ENCODE data around the gene LONP1.
A peak's percentile ranks its signal among the peaks of the same experiment; 100 is the strongest.

Gene LONP1

DNA sequence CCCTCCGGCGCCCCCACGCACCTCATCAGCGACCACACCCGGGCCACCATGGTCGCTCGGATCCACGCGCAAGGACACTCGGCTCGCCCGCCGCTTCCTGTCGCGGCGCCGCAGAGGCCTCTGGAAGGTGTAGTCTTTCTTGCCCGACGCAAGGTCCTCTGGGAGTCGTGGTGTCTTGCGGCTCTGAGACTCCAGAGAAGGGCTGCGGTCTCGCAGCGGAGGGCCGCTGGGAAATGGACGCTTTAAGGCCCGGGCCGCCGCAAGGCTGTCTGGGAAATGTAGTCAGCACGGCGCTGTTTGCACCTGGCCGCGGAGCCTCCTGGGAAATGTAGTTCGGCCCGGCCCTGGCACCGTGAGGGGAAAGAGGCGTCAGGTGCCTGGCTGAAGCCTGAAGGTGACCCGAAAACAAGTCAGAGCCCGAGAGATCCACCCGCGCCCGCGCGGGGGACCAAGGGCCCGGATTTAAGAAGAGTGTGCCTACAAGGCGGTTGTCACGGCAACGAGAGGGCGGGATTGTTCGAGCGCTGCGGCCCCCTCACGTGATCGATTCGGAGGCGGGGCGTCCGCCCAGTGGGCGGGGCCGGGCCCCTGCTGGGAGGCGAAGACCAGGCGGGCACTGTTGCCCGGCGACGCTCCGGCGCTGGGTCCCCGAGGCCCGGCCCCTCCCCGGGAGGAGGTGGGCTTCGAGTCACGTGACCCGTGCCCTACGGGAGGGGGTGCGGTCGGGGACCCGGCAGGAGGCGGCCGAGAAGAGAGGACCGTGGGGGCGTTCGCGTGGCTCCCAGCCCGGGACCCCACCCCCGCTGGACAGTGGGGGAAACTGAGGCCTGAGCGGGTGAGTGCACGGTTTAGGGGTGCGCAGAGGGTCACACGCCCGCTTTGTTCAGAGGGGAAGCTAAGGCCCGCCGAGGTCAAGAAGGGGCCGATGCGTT, 39.2 kb downstream of the LONP1 start, which contains the start of the genes HSD11B1L and MICOS13:
HSD11B1L (plus strand) TSS at position 591 of the 932 bp plus-strand sequence. CDS start 3,806 bp downstream, outside the sequence.
MICOS13 (minus strand) TSS at position 80 of the 932 bp plus-strand sequence; CDS start at position 50, 30 bp downstream.
- DNase-seq (ENCODE audit: low read depth in 2 of 3, low spot score in 2 of 3) = peak; percentile 90 to 95 (median 93)

DNA sequence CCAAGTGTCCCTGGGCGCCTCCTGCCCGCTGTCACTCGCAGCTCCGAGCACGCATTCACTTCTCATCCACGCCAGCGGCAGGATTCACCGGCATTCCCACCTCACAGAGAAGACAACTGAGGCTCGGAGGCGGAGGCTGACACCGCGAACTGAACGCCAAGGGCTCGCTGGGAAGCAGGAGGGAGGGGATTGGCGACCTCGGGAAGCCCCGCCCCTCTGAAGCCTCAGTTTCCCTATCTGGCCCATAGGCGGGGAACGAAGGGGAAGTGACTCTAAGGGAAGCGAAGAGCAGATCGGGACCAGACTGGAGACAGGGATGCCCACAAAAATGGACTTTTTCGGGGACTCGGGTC, 39.9 kb downstream of the LONP1 start:
- DNase-seq (ENCODE audit: low read depth in 2 of 3, low spot score in 2 of 3) = no peak

DNA sequence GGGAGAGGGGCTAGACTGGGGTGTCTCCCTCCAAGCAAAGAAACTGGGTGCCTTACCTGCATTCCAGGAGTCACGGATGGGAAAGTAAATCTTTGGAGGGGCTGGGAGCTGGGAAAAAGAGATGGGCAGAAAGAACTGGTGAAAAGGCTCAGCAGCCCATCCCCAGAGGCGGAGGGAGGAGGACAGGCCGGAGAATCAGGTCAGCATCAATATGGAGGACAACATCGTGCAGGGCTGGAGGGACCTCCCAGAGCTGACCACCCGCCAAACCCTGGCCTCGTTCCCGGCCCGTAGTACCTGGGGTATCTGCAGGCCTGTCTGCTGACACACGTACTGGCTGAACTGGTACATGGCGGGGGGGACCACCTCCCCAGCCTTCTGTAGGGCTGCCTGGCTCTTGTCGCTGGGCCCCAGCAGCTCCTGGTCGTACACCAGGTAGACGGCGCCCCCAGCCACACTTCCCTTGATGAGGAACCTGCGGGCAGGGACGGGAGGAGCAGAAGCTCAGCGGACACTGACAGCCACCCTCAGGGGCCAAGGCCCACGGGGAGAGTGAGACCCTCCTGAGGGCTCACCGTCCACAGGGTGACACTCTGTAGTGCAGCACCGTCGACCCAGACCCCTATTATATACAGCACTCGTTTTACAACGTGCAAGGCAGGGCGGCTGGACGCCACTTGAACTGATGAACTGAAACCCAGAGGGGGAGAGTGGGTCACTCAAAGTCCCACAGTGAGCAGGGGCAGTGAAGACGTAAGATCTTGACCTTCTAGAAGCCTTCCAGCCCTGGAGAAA, 40.5 kb downstream of the LONP1 start:
- DNase-seq (ENCODE audit: low read depth in 2 of 3, low spot score in 2 of 3) = no peak

DNA sequence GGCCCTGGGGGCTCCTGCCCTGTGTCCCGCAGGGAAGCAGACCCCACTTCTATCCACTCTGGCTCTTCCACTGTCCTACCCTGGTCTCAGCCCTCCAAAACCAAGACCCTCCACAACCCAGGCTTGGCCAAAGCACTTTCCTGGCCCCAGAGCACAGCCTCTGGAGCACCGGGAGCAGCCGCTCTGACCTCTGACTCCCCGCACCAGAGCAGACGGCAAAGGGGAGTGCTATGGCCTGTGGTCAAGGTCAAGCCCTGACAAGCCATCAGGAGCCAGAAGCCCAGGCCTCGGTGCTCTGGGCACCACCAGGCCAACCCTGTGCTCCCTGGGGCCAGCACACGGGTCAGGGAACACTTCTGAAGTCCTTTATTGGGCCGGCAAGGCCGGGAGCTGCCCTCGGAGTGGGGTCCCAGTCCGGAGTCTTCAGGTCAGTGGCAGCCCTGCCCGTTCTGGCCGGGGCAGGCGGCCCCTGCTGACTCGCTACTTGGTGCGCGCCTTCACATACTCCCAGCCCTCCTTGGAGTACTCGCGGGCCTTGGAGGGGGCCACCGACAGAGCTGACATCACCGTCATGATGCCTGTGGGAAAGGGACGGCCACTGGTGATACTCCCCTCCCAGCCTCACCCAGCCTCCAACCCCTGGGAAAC, 41.8 kb downstream of the LONP1 start:
- no peak for DNase-seq (ENCODE audit: low read depth in 2 of 3, low spot score in 2 of 3)

DNA sequence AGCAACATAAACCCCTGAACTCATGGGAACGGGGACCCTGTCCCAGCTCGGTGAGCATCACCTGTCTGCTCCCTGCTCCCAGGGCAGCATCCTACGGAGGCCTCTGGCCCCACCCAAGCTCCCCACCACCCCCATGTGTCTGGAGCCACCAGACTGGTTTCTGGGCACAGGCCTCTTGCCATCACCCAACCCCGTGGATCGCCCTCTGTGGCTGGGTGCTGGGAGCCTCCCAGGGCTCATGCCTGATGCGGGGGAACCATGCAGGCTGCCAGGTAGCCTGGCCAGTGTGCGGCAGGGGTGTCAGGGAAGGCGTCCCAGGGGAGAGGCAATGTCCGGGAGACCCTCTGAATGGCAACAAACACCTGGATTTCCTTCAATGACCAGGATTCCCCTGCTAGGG, 42.4 kb downstream of the LONP1 start:
- no peak for DNase-seq (ENCODE audit: low read depth in 2 of 3, low spot score in 2 of 3)

DNA sequence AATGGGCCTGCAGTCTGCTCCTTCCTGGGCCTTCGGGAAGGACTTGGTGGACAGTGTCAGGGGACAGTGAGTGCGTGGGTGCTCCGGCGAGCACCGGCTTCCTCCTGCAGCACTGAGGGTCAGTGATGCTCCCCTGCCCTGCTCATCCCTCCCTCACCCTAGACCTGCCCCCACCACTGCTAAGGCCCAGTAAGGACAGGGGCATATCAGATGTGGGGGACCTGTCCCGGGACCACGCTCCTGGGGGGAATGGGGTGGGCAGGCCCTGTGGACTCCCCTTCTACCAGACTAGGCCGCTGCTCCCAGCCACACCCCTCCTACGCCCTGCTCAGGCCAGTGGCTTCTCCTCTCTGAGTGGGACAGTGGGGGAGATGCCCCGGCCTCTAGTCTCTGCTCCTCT, 42.8 kb downstream of the LONP1 start:
- no peak for DNase-seq (ENCODE audit: low read depth in 2 of 3, low spot score in 2 of 3)

DNA sequence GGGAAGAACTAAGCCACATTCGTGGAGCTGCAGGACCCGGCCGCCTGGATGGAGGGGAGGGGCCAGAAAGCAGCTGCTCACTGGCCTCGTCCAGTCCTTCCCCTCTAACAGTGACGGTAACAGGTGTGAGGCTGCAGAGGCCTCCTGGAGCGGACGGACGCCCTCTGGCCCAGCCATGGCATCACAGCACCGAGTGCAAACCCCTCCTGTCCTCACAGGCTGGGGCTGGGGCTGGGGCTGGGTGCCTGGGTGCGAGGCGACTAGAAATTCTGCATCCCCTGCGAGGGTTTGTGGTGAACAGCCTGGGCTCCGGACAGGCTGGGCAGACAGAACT, 43.2 kb downstream of the LONP1 start:
- no peak for DNase-seq (ENCODE audit: low read depth in 2 of 3, low spot score in 2 of 3)

DNA sequence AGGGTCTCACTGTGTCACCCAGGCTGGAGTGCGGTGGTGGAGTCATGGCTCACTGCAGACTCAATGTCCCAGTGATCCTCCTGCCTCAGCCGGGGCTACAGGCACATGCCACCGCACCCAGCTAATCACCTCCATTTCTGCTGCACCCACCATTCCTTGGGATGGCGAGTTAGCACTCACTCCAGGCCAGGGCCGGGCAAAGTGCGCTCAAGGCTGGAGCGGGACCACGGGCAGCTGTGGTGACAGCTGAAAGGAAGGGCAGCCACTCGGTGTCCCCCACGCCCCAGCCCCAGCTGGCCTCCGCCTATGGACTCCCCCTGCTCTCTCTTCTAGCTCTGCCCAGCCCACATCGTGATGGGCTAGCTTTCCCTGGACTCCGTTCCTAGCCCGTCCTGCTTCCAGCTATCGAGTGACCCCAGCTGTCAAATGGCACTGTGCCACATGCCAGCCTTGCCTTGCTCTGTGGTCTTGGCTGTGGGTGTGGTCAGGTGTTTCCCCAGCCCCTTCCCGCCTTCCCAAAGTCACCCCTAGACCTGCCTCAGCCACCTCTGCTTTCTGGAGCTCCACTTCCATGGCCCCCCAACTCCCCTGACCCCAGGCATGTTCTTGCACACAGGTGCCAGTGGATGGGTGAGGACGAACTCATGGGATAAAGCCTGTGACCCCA, 43.7 kb downstream of the LONP1 start:
- no peak for DNase-seq (ENCODE audit: low read depth in 2 of 3, low spot score in 2 of 3)

DNA sequence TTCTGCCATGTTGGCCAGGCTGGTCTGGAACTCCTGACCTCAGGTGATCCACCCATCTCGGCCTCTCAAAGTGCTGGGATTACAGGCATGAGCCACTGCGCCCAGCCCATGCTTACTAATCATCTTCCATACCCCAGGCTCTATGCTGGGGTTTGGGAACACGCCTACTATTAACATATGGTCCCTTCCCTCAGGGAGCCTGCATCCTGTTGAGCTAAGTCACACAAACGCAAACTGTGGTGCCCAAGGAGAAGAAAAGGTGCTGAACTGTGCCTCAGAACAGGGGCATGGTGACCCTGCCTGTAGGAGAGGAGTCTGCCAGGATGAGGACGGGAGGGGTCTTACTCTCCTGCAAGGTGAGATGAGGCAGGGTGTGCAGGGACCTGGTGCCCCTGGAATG, 45.2 kb downstream of the LONP1 start:
- DNase-seq (ENCODE audit: low read depth in 2 of 3, low spot score in 2 of 3) = no peak

DNA sequence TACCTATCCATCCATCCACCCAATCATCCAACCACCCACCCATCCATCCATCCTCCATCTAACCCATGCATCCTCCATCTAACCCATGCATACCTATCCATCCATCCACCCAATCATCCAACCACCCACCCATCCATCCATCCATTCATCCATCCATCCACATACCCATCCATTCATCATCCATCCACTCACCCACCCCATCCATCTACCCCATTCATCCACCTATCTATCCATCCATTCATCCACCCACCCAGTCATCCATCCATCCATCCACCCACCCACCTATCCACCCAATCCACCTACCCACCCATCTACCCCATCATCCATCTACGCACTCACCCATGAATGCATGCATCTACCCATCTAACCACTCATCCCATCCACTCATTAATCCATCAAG, 46.2 kb downstream of the LONP1 start:
- no peak for DNase-seq (ENCODE audit: low read depth in 2 of 3, low spot score in 2 of 3)

DNA sequence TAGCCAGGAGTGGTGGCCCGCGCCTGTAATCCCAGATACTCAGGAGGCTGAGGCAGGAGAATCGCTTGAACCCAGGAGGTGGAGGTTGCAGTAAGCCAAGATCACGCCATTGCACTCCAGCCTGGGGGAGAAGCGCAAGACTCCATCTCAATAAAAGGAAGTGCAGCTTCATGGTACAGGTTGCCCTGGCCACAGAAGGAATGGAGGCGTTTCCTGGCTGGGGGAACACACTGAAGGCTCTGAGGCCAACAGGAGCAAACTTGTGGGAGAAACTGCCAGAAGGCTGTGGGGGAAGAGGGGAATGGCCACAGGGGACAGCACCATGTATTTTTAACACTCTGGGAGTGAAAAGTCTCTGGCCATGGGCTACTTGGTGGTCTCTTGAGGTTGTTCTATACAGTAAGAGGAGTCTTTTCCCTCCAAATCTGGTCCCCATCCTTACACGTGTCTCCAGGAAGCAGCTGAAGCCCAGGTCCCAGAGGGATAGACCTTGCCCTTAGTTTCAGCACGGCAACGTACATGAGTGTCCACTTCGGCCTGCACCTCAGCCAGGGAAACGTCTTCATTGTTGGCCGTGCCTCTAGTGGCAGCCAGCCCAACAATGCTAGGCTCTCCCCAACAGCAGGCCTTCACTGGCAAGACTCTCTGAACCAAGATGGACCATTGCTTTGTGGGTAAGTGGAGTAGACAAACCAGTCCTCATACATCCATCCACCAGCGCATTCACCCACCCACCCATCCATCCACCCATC, 47.1 kb downstream of the LONP1 start:
- no peak for DNase-seq (ENCODE audit: low read depth in 2 of 3, low spot score in 2 of 3)

DNA sequence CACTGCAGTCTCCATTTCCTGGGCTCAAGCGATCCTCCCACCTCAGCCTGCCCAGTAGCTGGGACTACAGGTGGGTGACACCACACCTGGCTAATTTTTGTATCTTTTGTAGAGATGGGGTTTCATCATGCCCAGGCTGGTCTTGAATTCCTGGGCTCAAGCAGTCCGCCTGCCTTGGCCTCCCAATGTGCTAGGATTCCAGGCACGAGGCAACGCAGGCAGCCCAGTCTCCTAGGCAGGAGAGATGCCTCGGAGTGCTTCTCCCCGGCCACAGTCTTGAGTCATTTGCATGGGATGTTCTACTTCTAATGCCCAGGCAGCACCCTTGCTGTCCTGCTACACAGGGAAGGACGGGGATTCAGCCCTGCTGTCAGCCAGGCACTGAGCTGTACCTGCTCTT, 48.3 kb downstream of the LONP1 start:
- DNase-seq (ENCODE audit: low read depth in 2 of 3, low spot score in 2 of 3) = no peak

DNA sequence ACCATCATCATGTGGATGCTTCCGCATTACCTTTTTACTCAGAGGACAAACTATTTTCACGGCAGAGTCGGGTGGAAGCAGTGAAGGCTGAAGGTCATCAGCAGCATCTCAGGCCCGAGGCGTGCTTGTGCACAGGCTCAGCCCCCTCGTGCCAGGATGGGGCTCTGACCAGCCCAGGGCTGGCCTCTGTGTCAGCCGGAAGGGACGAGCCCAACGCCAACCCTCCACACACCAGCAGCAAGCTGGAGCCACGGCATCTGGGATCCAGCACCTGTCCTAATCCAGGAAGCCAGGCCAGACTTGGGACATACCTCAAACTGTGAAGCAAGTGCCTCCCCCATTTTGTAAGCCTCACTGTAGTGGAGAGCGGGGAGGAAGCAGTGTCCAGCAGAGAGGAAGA, 50.7 kb downstream of the LONP1 start:
- DNase-seq (ENCODE audit: low read depth in 2 of 3, low spot score in 2 of 3) = no peak

DNA sequence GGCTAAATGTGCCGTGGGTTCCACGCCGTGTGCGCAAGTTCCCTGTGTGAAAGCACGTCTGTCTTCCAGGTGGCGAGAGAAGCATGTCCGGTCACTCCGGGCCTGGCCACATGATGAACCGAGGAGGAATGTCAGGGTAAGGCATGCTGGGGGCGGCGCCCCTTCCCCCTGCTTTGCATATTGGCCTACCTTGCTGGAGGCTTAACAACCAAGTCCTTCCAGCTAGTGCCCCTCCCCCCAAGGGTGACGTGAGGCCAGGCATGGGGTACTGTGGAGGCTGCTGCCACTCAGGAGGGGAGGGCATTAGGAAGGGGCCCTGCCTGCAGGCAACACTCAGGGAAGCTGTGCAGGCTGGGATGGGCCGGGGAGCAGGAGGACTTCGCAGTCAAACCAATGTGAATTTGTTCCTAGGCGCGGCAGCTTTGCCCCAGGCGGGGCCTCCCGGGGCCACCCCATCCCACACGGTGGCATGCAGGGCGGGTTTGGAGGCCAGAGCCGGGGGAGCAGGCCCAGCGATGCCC, 52.1 kb downstream of the LONP1 start:
- DNase-seq (ENCODE audit: low read depth in 2 of 3, low spot score in 2 of 3) = no peak

DNA sequence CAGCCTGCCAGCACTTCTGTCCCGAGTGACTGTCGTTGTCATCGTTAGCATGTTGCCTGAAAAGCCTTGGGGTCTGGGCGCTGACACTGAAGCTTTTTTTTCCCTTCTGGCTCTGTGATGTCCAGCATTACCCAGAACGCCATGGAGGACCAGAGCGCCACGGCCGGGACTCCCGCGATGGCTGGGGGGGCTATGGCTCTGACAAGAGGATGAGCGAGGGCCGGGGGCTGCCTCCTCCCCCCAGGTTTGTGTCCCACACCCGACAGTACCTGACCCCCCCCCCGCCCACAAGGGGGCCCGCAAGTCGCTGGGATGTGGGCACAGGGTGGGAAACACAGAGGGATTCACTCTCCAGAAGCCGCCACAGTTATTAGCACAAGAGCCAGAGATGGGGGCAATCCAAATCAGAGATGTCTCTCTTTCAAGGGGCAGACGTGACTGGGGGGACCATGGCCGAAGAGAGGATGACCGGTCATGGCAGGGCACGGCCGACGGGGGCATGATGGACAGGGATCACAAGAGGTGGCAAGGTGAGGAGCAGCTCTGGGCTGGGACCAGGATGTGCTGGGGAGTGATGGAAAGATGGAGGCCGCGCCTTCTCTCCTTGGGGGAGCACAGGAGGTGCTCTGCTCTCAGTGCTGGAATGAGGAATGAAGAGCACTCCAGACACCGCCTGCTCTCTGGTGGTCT, 52.9 kb downstream of the LONP1 start:
- DNase-seq (ENCODE audit: low read depth in 2 of 3, low spot score in 2 of 3) = no peak

DNA sequence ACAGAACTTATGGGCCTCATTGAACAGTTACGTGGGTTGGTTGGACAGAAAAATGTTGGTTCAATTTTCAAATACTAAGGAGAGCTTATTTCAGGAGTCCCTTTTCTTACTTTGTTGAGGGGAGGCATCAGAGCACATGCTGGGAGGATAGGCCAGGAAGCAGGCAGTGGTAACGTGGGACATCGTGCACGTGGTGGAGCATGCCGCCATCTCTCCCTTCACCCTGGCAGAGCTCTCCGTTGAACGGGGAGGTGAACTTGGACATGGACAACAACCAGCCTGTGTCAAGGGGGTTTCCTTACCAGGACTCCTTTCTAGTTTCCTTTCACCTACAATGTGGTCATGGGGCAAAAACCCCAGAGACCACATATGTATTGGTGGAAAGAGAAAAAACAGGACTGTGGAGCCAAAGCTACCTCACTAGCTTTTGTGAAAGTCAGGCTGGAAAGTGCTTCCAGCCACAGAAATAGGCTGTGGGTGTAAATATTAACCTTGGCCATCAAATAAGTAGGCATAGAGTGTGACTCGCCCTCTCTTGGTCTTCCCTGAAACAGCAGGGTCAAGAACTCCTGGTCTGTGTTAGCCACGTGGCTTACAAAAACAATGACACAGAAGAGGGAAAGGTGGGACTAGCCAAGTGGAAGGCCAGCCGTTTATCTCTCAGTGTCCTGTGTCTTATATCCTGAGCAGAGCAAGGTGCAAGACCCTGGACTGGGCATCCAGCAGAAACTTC, 54.0 kb downstream of the LONP1 start:
- no peak for DNase-seq (ENCODE audit: low read depth in 2 of 3, low spot score in 2 of 3)

DNA sequence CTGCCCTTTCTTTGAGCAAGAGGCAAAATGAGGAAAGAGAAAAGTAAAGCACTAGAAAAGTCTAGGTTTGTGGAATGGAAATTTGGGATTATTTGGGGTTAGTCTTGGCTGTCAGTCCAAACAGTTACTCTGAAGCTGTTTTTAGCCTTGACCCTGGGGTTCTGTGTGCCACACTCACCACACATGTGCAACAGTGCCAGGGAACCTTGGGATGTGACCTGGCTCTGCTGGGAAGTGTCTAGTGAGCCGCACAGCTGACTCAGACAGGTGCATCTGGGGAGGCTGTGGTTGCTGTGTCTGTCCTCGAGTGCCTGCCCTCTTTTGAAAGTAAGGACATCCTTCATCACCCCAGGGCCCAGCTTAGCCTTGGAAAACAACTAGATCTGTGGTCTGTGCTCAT, 55.4 kb downstream of the LONP1 start:
- DNase-seq (ENCODE audit: low read depth in 2 of 3, low spot score in 2 of 3) = no peak

DNA sequence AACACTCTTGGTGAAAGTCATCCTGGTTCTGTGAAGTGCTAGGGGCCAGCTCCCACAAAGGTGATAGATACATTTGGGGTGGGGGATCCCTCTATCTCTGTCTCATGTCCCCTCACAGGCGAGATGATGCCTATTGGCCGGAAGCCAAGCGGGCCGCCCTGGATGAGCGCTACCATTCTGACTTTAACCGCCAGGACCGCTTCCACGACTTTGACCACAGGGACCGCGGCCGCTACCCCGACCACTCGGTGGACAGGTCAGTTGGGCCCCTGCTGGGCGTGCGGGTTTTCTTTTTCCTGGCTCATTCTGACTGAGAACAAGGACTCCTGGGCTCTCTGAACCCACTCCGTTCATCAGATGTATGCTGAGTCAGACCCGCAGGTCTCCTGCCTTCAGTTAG, 56.0 kb downstream of the LONP1 start:
- no peak for DNase-seq (ENCODE audit: low read depth in 2 of 3, low spot score in 2 of 3)

DNA sequence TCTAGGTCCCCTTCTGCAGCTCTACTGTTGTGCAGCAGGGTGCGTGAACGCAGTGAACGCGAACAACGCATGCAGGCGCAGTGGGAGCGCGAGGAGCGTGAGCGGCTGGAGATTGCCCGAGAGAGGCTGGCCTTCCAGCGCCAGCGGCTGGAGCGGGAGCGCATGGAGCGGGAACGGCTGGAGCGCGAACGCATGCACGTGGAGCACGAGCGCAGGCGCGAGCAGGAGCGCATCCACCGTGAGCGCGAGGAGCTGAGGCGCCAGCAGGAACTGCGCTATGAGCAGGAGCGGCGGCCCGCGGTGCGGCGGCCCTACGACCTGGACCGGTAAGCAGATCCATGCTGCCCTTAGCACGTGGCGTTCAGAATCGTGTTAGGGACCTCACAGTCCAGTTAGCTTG, 58.5 kb downstream of the LONP1 start:
- no peak for DNase-seq (ENCODE audit: low read depth in 2 of 3, low spot score in 2 of 3)
